ENCODE data around the gene REEP1. TPM values are rescaled to one million over a fixed set of nuclear protein-coding genes. Genes with fewer than 3 reads are reported as not detected.

Gene REEP1
- total and polyA plus RNA-seq, 2 of the 13 experiments (the other 11 are each of a cell fraction or from before 2014, with no cell fraction given), result 0.27 TPM; not detected in 1

- no peaks in the 10 kb centered on the region for H3K36me3 ChIP-seq (replicated peaks in 1 of 2; ENCODE audit: control insufficient read depth in 1 of 2, insufficient read depth in 2 of 2, low read length in 2 of 2)
- no peak overlapping the region for H3K4me2 ChIP-seq (ENCODE audit: low read depth, low read length)
- H3K4me3 ChIP-seq (replicated peaks in 1 of 3; ENCODE audit: insufficient read depth in 1 of 3, low read depth in 2 of 3, low read length in 3 of 3), result no peak overlapping the region
- ATAC-seq, result no peak
- ChIA-PET POLR2A (no interaction called here), CTCF (ENCODE audit: low intra/inter-chr PET ratio, low total read pairs) (no interaction called here)
- no peak for TF ChIP-seq RNF2 (conservative IDR thresholded peaks at IDR 0.05; ENCODE audit: low read depth)
- no peak for TF ChIP-seq ZNF878 (CRISPR knock-in tag; IDR thresholded peaks at IDR 0.05)
- TF ChIP-seq RCOR2 (CRISPR knock-in tag; IDR thresholded peaks at IDR 0.05), result no peak
- TF ChIP-seq CREBL2 (CRISPR knock-in tag; IDR thresholded peaks at IDR 0.05; ENCODE audit: borderline replicate concordance), result no peak
- no peak for TF ChIP-seq SPEN (CRISPR knock-in tag; IDR thresholded peaks at IDR 0.05; ENCODE audit: low read depth)
- TF ChIP-seq KMT2B (CRISPR knock-in tag; IDR thresholded peaks at IDR 0.05), result no peak
- intact Hi-C loops (cut with micrococcal nuclease; ENCODE audit: unreplicated experiment), result no loop called here
- no peak overlapping the region for H2AFZ ChIP-seq (ENCODE audit: low read length)
- no peaks in the 10 kb centered on the region for H3K79me2 ChIP-seq (ENCODE audit: insufficient read depth, low read length)
- no peak for FAIRE-seq
- WGBS (ENCODE audit: low lambda C conversion rate), result 32% methylated on average over 2 of the region's 2 CpGs
- no peak for DNase-seq (ENCODE audit: low spot score)
- no peaks in the 10 kb centered on the region for H4K20me1 ChIP-seq (ENCODE audit: insufficient read depth, low read length)
- peaks cover 0 to 20% of the 10 kb centered on the region in 2 experiments; a peak in 1 of 5 replicates for H3K27me3 ChIP-seq (ENCODE audit: control insufficient read depth in 1 of 2, insufficient read depth in 2 of 2, low read length in 2 of 2)
- no peak overlapping the region for H3K9ac ChIP-seq (ENCODE audit: insufficient read depth, low read depth, low read length)
- H3K9me3 ChIP-seq (ENCODE audit: low read length), result no peaks in the 10 kb centered on the region
- peaks cover 9% of the 10 kb centered on the region for H3K4me1 ChIP-seq (ENCODE audit: insufficient read depth, low read length)
- BruUV-seq (replicated peaks), result no TSS peak
- in situ Hi-C loops (cut with HindIII; ENCODE audit: extremely low pct_ligation_motif_present, low pct_unique_long_range_greater_than_20kb), result no loop called here
- H3K27ac ChIP-seq (ENCODE audit: extremely low read length, insufficient read depth, low read length), result no peak overlapping the region
Observed at GRCh38 chr2:86350751-86351150, 13.3 kb upstream of the REEP1 start.

DNA sequence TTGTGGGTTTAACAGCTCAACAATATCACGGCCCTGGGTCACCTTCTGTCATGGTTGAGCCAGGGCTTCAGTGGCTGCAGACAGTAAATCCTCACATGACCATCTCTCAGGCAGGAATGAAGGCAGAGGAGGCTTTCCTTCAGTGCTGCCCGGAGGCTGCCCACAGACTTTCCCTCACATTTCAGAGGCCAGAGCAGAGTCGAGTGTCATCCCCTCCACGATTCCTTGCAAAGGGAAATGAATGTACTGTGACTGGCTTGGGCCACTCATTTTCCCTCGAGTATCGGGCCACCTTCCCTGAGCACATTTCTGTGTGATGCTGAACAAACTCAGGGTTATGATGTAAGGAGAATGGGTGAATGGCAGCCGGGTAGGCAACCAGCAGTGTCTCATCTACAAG lies 10.0 kb upstream of the REEP1 start:
- Histone ChIP-seq H3K9ac (ENCODE audit: insufficient read depth, low read depth, low read length) (no peak overlapping the region), H3K9me3 (ENCODE audit: low read length) (no peaks in the 10 kb centered on the region), H3K27ac (ENCODE audit: extremely low read length, insufficient read depth, low read length) (no peak overlapping the region), H3K4me3 (replicated peaks in 1 of 3; ENCODE audit: insufficient read depth in 1 of 3, low read depth in 2 of 3, low read length in 3 of 3) (no peak overlapping the region), H3K4me2 (ENCODE audit: low read depth, low read length) (no peak overlapping the region), H3K79me2 (ENCODE audit: insufficient read depth, low read length) (no peaks in the 10 kb centered on the region), H4K20me1 (ENCODE audit: insufficient read depth, low read length) (no peaks in the 10 kb centered on the region), H3K36me3 (replicated peaks in 1 of 2; ENCODE audit: control insufficient read depth in 1 of 2, insufficient read depth in 2 of 2, low read length in 2 of 2) (no peaks in the 10 kb centered on the region), H3K4me1 (ENCODE audit: insufficient read depth, low read length) (peaks cover 9% of the 10 kb centered on the region), H3K27me3 (ENCODE audit: control insufficient read depth in 1 of 2, insufficient read depth in 2 of 2, low read length in 2 of 2) (peaks cover 0 to 21% of the 10 kb centered on the region in 2 experiments; a peak in 1 of 5 replicates), H2AFZ (ENCODE audit: low read length) (no peak overlapping the region)
- ChIA-PET POLR2A (no interaction called here), CTCF (ENCODE audit: low intra/inter-chr PET ratio, low total read pairs) (no interaction called here)
- WGBS (ENCODE audit: low lambda C conversion rate), result 37% methylated on average over 7 of the region's 7 CpGs
- FAIRE-seq (no peak), ATAC-seq (no peak), DNase-seq (ENCODE audit: low spot score) (no peak)
- no TSS peak for BruUV-seq (replicated peaks)
- in situ Hi-C loops (cut with HindIII; ENCODE audit: extremely low pct_ligation_motif_present, low pct_unique_long_range_greater_than_20kb), result no loop called here
- intact Hi-C loops (cut with micrococcal nuclease; ENCODE audit: unreplicated experiment), result no loop called here
- TF ChIP-seq ADNP (CRISPR knock-in tag; IDR thresholded peaks at IDR 0.05), result no peak
- no peak for TF ChIP-seq ZNF782 (CRISPR knock-in tag; IDR thresholded peaks at IDR 0.05; ENCODE audit: borderline replicate concordance)
- TF ChIP-seq CHD2 (IDR thresholded peaks at IDR 0.05; ENCODE audit: low read depth, low read length), result no peak
- TF ChIP-seq ATM (IDR thresholded peaks at IDR 0.05; ENCODE audit: borderline replicate concordance), result no peak
- TF ChIP-seq ZFP62 (CRISPR knock-in tag; IDR thresholded peaks at IDR 0.05), result no peak
- no peak for TF ChIP-seq TSC22D2 (CRISPR knock-in tag; IDR thresholded peaks at IDR 0.05; ENCODE audit: borderline replicate concordance)
- TF ChIP-seq, protein P1, sequence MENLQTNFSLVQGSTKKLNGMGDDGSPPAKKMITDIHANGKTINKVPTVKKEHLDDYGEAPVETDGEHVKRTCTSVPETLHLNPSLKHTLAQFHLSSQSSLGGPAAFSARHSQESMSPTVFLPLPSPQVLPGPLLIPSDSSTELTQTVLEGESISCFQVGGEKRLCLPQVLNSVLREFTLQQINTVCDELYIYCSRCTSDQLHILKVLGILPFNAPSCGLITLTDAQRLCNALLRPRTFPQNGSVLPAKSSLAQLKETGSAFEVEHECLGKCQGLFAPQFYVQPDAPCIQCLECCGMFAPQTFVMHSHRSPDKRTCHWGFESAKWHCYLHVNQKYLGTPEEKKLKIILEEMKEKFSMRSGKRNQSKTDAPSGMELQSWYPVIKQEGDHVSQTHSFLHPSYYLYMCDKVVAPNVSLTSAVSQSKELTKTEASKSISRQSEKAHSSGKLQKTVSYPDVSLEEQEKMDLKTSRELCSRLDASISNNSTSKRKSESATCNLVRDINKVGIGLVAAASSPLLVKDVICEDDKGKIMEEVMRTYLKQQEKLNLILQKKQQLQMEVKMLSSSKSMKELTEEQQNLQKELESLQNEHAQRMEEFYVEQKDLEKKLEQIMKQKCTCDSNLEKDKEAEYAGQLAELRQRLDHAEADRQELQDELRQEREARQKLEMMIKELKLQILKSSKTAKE (CRISPR knock-in tag; IDR thresholded peaks at IDR 0.05; ENCODE audit: borderline replicate concordance), result no peak
- no peak for TF ChIP-seq PTBP1 (IDR thresholded peaks at IDR 0.05; ENCODE audit: low read depth, low read length, poor library complexity, severe bottlenecking)
- TF ChIP-seq ZMAT5 (CRISPR knock-in tag; IDR thresholded peaks at IDR 0.05; ENCODE audit: borderline replicate concordance, low read depth), result no peak
- no peak for TF ChIP-seq ZNF530 (CRISPR knock-in tag; IDR thresholded peaks at IDR 0.05; ENCODE audit: low read depth)
